A549 treated with CORT108297 at 1 μM for 4 hours (cell line): Measurements from ENCODE around the gene KLHL13. TPM values are rescaled to one million over a fixed set of nuclear protein-coding genes. Genes with fewer than 3 reads are reported as not detected.

Experiments
- total RNA-seq: library from RNA; stranded (reverse); fragments of 200-300 nt; extraction: Qiagen RNA extraction; gene quantifications from 5 replicates; pipeline ENCODE4 v1.2.3, GENCODE V29; 2022

KLHL13 gene
- total RNA-seq = 0.21 to 0.31 TPM (median 0.23 TPM) in 5 replicates

GRCh38 chrX:118116713-118117550 lies at the start of gene KLHL13:
Gene KLHL13, minus strand, starts transcription at chrX:118116810. Its CDS starts 88,337 bp downstream, at chrX:118028473.

Other genes with a start within 250 kb of the KLHL13 start
- 10.0 to 15.6 TPM (median 12.4 TPM) in 5 replicates for gene WDR44, start 229.3 kb upstream of the KLHL13 start, total RNA-seq